HG02870 (cell line): ENCODE results near the gene BLOC1S4.
A peak's percentile ranks its signal among the peaks of the same experiment; 100 is the strongest.

Source experiments
- ATAC-seq: cut with Tn5 transposase; IDR thresholded peaks from one replicate; pipeline ENCODE4 v1.9.1; 2021; ENCODE audit warnings: mild to moderate bottlenecking, moderate library complexity; ENCODE audit not compliant: unreplicated experiment

BLOC1S4 gene

GRCh38 chr4:6689506-6689960 lies 26.4 kb upstream of the BLOC1S4 start:
- ATAC-seq, result no peak

GRCh38 chr4:6692379-6692778 lies 23.6 kb upstream of the BLOC1S4 start:
- ATAC-seq, result no peak

GRCh38 chr4:6692806-6693205 lies 23.2 kb upstream of the BLOC1S4 start:
- no peak for ATAC-seq

- no peak for ATAC-seq
These were observed 22.5 kb upstream of the BLOC1S4 start, which contains the start of gene S100P for GRCh38 chr4:6693231-6694176. S100P (plus strand) TSS chr4:6693878; CDS start chr4:6693933, 55 bp downstream.

GRCh38 chr4:6694177-6694901 lies 21.6 kb upstream of the BLOC1S4 start:
- ATAC-seq, result no peak

- no peak for ATAC-seq
These were observed 20.0 kb upstream of the BLOC1S4 start for GRCh38 chr4:6695660-6696610.

GRCh38 chr4:6696611-6697010 lies 19.4 kb upstream of the BLOC1S4 start:
- no peak for ATAC-seq

GRCh38 chr4:6697131-6697530 lies 18.8 kb upstream of the BLOC1S4 start:
- ATAC-seq, result no peak

GRCh38 chr4:6699388-6699787 lies 16.6 kb upstream of the BLOC1S4 start:
- ATAC-seq, result no peak

GRCh38 chr4:6699903-6700302 lies 16.1 kb upstream of the BLOC1S4 start:
- ATAC-seq, result no peak

GRCh38 chr4:6701371-6701770 lies 14.6 kb upstream of the BLOC1S4 start:
- no peak for ATAC-seq

GRCh38 chr4:6702761-6703160 lies 13.2 kb upstream of the BLOC1S4 start:
- ATAC-seq, result no peak

GRCh38 chr4:6703786-6704185 lies 12.2 kb upstream of the BLOC1S4 start:
- no peak for ATAC-seq

GRCh38 chr4:6705646-6706045 lies 10.3 kb upstream of the BLOC1S4 start:
- ATAC-seq, result no peak

- no peak for ATAC-seq
These were observed 9.8 kb upstream of the BLOC1S4 start for GRCh38 chr4:6706173-6706572.

GRCh38 chr4:6709230-6710114 lies 6.5 kb upstream of the BLOC1S4 start, which contains the start of gene MRFAP1L1:
MRFAP1L1 (minus strand) TSS chr4:6709865; CDS start chr4:6709629, 236 bp downstream.
- ATAC-seq, result peak; percentile 56

GRCh38 chr4:6710282-6710681 lies 5.7 kb upstream of the BLOC1S4 start:
- peak; percentile 11 for ATAC-seq

- ATAC-seq, result no peak
These were observed 5.0 kb upstream of the BLOC1S4 start for GRCh38 chr4:6710996-6711395.

GRCh38 chr4:6714954-6715353 lies 1.0 kb upstream of the BLOC1S4 start:
- ATAC-seq, result no peak

GRCh38 chr4:6715704-6716017 lies 313 bp upstream of the BLOC1S4 start:
- no peak for ATAC-seq
